ENCODE results near the gene PPP2R2B.

DNA sequence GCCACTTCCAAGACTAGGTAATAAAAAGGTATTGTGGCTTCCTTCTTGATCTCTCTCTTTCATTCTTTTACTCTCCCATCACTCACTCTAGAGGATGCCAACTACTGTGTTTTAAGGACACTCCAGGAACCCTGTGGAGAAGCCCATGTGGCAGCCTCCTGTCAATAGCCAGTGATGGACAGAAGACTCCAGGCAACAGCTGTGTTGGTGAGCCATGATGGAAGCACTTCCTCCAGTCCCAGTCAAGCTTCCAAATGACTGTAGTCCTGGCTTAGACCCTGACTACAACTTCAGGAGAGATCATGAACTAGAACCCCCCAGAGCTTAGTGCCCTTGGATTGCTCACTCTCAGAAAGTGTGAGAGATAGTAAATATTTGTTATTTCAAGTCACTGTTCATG, 123.9 kb downstream of the PPP2R2B start:
- TF ChIP-seq POLR2AphosphoS5 (IDR thresholded peaks at IDR 0.05; ENCODE audit: low read depth, low read length) (no peak), CTCF (IDR thresholded peaks at IDR 0.05 in 2 of 3, conservative IDR thresholded peaks at IDR 0.05 in 1 of 3; ENCODE audit: borderline replicate concordance in 1 of 3, insufficient read depth in 1 of 3, low read depth in 2 of 3, low read length in 2 of 3) (no peak), EZH2 (IDR thresholded peaks at IDR 0.05) (no peak), POLR2A (IDR thresholded peaks at IDR 0.05; ENCODE audit: borderline replicate concordance, extremely low read depth, insufficient read depth, insufficient read length) (no peak)
- TF ChIP-seq, protein P1, sequence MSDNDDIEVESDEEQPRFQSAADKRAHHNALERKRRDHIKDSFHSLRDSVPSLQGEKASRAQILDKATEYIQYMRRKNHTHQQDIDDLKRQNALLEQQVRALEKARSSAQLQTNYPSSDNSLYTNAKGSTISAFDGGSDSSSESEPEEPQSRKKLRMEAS (IDR thresholded peaks at IDR 0.05): no peak
